Measurements from ENCODE around the gene GRIN2A. TPM values are rescaled to one million over a fixed set of nuclear protein-coding genes. Genes with fewer than 3 reads are reported as not detected.
A peak's percentile ranks its signal among the peaks of the same experiment; 100 is the strongest.

The GRIN2A gene
- total RNA-seq: under 0.01 and 0.07 TPM in 2 replicates

- no peak for DNase-seq (ENCODE audit: low read depth)
- Histone ChIP-seq H3K27me3 (ENCODE audit: control insufficient read depth, insufficient read depth, low read length) (peaks cover 49% of the 10 kb centered on the region), H3K36me3 (ENCODE audit: control insufficient read depth, insufficient read depth, low read length) (no peaks in the 10 kb centered on the region), H3K4me3 (ENCODE audit: low read depth, low read length) (peak within 1 kb of the TSS; percentile 1)
- no peak for TF ChIP-seq CTCF (IDR thresholded peaks at IDR 0.05; ENCODE audit: insufficient read depth, low read length, poor library complexity, severe bottlenecking)
These were observed at the start of gene GRIN2A for GRCh38 chr16:10182222-10183053. GRIN2A (minus strand) TSS chr16:10182428; CDS start chr16:10180411, 2,017 bp downstream.

GRCh38 chr16:10231563-10231962, 49.3 kb upstream of the GRIN2A start:
- no peak for DNase-seq (ENCODE audit: low read depth)
- H3K27me3 ChIP-seq (ENCODE audit: control insufficient read depth, insufficient read depth, low read length): no peaks in the 10 kb centered on the region
- no peak for TF ChIP-seq CTCF (IDR thresholded peaks at IDR 0.05; ENCODE audit: insufficient read depth, low read length, poor library complexity, severe bottlenecking)
- H3K36me3 ChIP-seq (ENCODE audit: control insufficient read depth, insufficient read depth, low read length): no peaks in the 10 kb centered on the region
- no peak overlapping the region for H3K4me3 ChIP-seq (ENCODE audit: low read depth, low read length)

GRCh38 chr16:10228779-10229178, 46.6 kb upstream of the GRIN2A start:
- TF ChIP-seq CTCF (IDR thresholded peaks at IDR 0.05; ENCODE audit: insufficient read depth, low read length, poor library complexity, severe bottlenecking): no peak
- Histone ChIP-seq H3K4me3 (ENCODE audit: low read depth, low read length) (no peak overlapping the region), H3K36me3 (ENCODE audit: control insufficient read depth, insufficient read depth, low read length) (no peaks in the 10 kb centered on the region), H3K27me3 (ENCODE audit: control insufficient read depth, insufficient read depth, low read length) (no peaks in the 10 kb centered on the region)
- DNase-seq (ENCODE audit: low read depth): no peak

GRCh38 chr16:10226987-10227306, 44.7 kb upstream of the GRIN2A start:
- H3K36me3 ChIP-seq (ENCODE audit: control insufficient read depth, insufficient read depth, low read length): no peaks in the 10 kb centered on the region
- H3K4me3 ChIP-seq (ENCODE audit: low read depth, low read length): no peak overlapping the region
- DNase-seq (ENCODE audit: low read depth): no peak
- no peaks in the 10 kb centered on the region for H3K27me3 ChIP-seq (ENCODE audit: control insufficient read depth, insufficient read depth, low read length)
- no peak for TF ChIP-seq CTCF (IDR thresholded peaks at IDR 0.05; ENCODE audit: insufficient read depth, low read length, poor library complexity, severe bottlenecking)

GRCh38 chr16:10226141-10226986, 44.1 kb upstream of the GRIN2A start:
- Histone ChIP-seq H3K4me3 (ENCODE audit: low read depth, low read length) (no peak overlapping the region), H3K36me3 (ENCODE audit: control insufficient read depth, insufficient read depth, low read length) (no peaks in the 10 kb centered on the region), H3K27me3 (ENCODE audit: control insufficient read depth, insufficient read depth, low read length) (no peaks in the 10 kb centered on the region)
- TF ChIP-seq CTCF (IDR thresholded peaks at IDR 0.05; ENCODE audit: insufficient read depth, low read length, poor library complexity, severe bottlenecking): no peak
- no peak for DNase-seq (ENCODE audit: low read depth)
